NCI-H460 (cell line): ENCODE measurements around the gene FANCL. TPM values are rescaled to one million over a fixed set of nuclear protein-coding genes. Genes with fewer than 3 reads are reported as not detected.
"Not testable (repeated sequence)": the region's sequence is repeated elsewhere in the genome, so short reads cannot be mapped to it uniquely, and the experiment has no call there.

ENCODE experiments used
- DNase-seq: peaks from one replicate; pipeline ENCODE4 v3.0.0-alpha.2; 2016; ENCODE audit warnings: low read depth; ENCODE audit errors: extremely low read depth
- polyA plus RNA-seq: library from polyadenylated mRNA; depleted of rRNA; stranded (reverse); fragments of >200 nt; gene quantifications from 2 replicates; pipeline ENCODE4 v1.2.3, GENCODE V29; 2014; cell fraction: nucleus; rRNA removed
- total RNA-seq: library from RNA; depleted of rRNA; stranded (reverse); fragments of >200 nt; shearing (Covaris generic); gene quantifications from 2 replicates; pipeline ENCODE4 v1.2.3, GENCODE V29; 2014; rRNA removed

Gene FANCL
- 26.2 and 28.5 TPM in 2 replicates for total RNA-seq
- polyA plus RNA-seq: 110 and 170 TPM in 2 replicates

DNA sequence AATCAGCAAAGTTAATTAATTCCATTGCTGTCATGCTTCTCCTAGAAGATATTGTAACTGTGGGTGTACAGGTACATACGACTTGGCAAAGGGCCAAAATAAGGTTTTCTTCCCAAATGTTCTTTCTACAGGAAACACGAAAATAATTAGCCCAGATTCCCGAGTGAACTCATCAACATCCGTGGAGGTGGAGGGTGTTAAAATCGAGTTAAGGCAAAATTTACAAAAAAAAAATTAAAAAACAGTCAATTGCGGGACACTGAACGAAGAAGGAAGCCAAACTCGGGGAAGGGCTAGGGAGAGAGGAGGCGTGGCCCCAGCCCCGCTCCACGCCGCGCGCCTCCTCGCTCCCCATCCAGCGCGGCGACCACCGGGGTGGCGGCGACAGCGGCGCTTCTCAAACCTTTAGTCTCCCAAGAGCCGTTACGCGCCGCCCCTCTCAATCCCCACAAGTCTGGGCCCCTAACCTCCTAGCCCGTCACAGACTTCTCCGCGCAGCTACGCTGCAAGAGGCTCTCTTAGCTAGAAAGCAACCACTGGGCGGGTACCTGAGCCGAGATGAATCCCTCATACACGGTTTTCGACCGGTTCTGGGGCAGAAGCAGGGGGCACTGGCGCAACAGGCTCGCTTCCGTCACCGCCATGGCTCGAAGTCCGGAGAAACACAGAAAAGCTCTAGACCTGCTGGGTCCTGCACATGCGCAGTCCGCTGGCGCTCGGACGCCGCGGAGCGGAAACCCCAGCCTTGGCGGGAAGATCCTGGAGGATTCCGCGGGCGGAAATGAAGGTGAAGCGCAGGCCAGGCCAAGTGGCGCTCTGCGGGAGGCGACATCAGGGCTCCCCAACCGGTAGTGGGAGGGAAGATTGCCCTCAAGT, at the start of gene FANCL:
Gene FANCL, minus strand, starts transcription at position 656 of the 876 bp plus-strand sequence. Its CDS starts 12 bp downstream, at position 644.
- DNase-seq: peak; percentile 84

DNA sequence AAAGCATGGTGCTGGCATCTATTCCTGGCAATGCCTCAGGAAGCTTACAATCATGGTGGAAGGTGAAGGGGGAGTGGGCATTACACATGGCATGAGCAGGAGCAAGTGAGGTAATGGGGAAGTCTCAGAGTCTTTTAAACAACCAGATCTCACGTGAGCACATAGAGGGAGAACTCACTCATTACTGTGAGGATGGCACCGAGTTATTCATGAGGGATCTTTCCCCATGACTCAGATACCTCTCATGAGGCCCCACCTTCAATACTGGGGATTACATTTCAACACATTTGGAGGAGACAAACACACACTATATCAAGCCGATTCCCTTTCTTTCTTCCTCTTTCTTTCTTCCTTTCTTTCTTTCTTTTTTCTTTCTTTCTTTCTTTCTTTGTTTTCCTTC, 47.9 kb upstream of the FANCL start:
- no peak for DNase-seq

DNA sequence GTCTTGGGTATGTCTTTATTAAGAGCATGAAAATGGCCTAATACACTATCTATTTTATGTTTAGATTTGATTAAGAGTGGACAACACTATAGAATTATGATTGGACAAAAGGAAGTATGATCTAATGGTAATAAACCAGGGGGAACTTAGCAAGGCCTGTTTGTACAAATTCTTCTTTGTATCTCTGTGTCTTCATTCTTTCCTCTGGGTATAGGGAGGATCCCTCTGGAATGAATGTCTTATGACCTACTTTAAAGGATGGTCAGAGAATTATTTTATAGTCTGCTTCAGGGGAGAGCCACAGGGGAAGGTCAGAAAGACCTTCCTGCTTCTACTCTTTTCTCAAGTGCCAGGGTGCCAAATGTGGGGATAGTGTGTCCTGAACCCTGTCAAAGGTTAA, 42.8 kb upstream of the FANCL start:
- no peak for DNase-seq

- DNase-seq: not testable (repeated sequence)
Measured at GRCh38 chr2:58275144-58275543, 34.0 kb upstream of the FANCL start.

DNA sequence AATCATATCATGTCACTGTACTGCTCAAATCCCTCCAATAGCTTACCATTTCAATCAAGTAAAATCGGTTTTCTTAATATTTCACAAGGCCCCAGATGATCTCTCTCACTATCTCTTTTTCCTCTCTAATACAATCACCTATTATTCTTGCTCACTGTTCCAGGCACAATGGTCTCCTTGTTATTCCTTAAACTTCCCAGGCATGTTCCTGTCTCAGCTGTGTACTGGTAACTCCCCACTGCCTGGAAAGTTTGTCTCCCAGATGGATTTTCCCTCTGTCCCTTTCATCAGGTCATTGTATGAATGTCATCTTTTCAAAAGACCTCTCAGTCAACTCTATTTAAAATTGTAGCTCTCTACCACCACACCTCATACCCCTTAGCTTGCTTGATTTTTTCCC, 30.7 kb upstream of the FANCL start:
- no peak for DNase-seq

DNA sequence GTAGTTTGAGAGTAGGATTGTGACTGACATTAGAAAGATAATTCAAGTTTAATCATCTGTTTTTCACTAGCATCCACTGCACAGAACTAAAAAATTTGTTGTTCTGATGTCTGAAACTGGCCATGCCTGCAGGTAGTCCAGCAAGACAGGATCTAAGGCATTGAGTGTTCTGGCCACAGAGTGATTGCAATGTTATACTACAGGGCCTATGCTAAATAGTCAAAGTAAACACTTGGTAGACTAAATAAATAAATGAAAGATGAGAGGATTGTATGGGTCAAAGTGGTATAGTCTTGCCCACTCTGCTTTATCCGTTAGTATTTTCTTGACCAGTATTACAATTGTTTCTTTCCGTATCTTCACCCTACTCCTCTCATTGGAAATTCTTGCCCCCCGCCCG, 27.6 kb upstream of the FANCL start:
- DNase-seq: no peak

DNA sequence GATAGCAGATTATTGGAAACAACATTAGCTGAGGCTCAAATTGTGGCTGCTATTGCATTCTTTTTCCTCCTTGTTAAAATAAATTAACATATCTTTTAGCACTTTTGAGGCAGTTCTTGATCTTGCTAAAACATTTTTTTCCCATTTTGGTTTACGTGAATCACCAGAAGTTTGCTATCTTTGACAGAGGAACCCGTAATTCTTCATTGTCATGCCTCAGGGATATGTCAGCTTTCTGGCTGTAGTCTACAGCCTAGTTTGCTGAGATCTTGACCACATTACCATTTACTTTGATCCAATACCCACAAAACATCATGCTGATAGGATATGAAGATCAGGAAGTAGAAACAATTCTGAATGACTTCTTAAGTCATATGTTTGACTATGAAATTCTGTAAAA, 25.1 kb upstream of the FANCL start:
- no peak for DNase-seq

DNA sequence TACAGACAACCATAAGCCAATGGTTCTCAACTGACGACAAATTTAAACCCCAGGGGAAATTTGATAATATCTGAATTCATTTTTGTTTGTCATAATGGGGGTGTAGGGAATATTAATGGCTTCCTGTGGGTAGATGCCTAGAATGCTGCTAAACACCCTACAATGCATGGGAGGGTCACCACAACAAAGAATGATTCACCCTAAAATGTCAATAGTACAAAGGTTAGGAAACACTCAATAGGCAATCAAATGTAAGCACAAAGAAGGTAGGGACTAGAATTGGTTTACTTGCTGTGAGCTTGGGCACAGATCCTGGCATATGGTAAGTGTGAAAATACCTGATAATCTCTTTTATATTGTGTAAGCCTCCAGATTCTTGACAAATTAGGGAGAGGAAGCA, 20.1 kb upstream of the FANCL start:
- no peak for DNase-seq

DNA sequence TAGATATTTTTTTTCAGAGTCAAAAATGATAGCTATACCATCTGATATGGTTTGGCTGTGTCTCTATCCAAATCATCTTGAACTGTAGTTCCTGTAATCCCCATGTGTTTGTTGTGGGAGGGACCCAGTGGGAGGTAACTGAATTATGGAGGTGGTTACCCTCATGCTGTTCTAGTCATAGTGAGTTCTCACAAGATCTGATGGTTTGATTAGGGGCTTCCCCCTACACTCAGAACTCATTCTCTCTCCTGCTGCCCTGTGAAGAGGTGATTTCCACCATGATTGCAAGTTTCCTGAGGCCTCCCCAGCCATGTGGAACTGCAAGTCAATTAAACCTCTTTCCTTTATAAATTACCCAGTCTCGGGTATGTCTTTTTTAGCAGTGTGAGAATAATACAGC, 17.3 kb upstream of the FANCL start:
- not testable (repeated sequence) for DNase-seq

- DNase-seq: not testable (repeated sequence)
Measured at GRCh38 chr2:58251331-58252201, 10.4 kb upstream of the FANCL start.

DNA sequence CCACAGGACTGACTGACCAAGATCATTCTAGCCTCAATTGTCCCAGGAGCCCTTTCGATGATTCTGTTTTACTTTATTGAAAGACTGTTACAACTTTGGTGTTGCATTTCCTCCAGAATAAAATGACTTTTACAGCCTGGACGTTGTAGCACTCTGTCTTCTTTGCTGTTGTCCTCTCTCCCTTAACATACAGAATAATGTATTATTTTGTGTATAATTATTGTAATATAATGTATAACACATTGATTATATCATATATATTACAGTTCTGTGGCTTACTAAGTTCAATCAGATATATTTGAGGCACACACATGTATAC, 380 bp upstream of the FANCL start:
- no peak for DNase-seq

- no peak for DNase-seq
Measured at GRCh38 chr2:58239243-58239925, 1.7 kb downstream of the FANCL start.

DNA sequence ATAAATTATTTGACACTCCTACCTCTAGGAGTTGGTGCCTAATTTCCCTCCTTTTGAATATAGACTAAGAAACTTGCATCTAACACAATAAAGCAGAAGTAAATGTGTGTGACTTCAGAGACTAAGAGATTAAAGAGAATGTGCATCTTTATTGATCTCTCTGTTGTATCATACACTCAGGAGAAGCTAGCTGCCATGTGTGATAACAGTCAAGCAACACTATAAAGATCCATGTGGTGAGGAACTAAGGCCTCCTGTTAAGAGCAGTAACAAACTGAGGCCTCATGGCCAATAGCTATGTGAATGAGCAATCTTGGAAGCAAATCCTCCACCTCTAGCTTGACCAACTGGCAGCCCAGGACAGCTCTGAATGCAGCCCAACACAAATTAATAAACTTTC, 3.4 kb downstream of the FANCL start:
- DNase-seq: no peak

DNA sequence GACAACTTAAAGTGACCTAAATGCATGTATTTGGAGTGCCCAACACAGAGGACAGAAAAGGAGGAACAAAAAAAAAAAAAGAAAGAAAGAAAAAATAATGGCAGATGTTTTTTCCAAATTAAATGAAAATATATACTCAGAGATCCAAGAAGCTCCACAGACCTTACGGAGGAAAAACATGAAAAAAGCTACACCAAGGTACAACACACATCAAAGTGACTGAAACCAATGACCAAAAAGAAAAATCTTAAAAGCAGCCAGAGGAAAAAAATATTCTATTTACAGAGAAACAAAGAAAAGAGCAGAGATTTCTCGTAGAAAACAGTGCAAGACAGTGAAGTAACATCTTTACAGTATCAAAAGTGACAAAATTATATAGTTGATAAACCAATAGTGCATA, 5.1 kb downstream of the FANCL start:
- DNase-seq: no peak

DNA sequence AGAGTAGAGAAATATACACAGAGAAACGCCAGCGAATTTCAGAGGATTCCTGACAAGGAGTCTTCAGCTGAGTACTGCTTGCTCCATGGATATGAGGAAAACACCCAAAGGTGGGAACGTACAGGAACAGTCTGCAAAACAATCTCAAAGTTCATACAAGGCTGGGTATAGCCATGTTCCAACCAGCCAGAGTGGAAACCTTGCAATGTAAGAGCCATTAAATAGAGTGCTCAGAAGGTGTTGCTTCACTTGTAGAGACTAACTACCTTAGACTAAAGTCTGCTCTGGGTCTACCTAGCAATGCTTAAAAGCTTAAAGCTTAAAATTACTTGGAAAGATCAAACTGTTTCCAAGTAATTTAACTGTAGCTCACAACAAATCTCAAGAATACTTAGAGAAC, 6.0 kb downstream of the FANCL start:
- no peak for DNase-seq

GRCh38 chr2:58228299-58228698, 12.8 kb downstream of the FANCL start:
- no peak for DNase-seq

GRCh38 chr2:58227171-58227917, 13.8 kb downstream of the FANCL start:
- DNase-seq: no peak

DNA sequence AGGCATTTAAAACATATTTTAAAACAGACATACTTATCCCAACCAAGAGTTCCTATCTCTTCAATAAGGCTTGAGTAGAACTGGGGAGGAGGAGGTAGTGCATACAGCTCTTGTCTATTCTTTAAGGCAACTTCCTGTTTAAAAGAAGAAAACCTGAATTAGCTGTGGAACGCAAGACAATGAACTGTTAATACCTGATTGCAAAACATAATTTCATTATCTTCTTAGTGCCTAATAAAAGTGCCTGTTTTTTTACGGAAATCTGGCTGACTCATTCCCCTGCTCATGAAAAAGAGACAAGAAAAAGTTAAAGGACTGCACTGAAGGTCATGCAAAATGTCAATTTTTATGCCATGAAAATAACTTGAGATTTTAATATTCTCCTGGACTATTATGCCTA, 19.2 kb downstream of the FANCL start:
- DNase-seq: no peak

- DNase-seq: no peak
Measured at GRCh38 chr2:58215429-58215828, 25.7 kb downstream of the FANCL start.

DNA sequence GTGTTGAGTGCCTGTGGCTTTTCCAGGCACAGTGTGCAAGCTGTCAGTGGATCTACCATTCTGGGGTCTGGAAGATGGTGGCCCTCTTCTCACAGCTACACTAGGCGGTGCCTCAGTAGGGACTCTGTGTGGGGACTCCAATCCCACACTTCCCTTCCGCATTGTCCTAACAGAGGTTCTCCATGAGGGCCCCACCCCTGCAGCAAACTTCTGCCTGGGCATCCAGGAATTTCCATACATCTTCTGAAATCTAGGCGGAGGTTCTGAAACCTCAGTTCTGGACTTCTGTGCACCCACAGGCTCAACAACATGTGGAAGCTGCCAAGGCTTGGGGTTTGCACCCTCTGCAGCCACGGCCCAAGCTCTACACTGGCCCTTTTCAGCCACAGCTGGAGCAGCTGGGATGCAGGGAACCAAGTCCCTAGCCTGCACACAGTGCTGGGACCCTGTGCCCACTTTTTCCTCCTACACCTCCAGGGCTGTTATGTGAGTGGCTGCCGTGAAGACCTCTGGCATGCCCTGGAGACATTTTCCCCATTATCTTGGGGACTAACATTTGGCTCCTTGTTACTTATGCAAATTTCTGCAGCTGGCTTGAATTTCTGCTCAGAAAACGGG, 30.1 kb downstream of the FANCL start:
- not testable (repeated sequence) for DNase-seq
